Fibroblast of skin of abdomen (primary cell): ENCODE data around the gene PLA2G4B.
"Not testable (repeated sequence)": the region's sequence is repeated elsewhere in the genome, so short reads cannot be mapped to it uniquely, and the experiment has no call there.

Experiments used
- DNase-seq: peaks from one replicate; pipeline ENCODE4 v3.0.0-alpha.2; 2013

Gene PLA2G4B

DNA sequence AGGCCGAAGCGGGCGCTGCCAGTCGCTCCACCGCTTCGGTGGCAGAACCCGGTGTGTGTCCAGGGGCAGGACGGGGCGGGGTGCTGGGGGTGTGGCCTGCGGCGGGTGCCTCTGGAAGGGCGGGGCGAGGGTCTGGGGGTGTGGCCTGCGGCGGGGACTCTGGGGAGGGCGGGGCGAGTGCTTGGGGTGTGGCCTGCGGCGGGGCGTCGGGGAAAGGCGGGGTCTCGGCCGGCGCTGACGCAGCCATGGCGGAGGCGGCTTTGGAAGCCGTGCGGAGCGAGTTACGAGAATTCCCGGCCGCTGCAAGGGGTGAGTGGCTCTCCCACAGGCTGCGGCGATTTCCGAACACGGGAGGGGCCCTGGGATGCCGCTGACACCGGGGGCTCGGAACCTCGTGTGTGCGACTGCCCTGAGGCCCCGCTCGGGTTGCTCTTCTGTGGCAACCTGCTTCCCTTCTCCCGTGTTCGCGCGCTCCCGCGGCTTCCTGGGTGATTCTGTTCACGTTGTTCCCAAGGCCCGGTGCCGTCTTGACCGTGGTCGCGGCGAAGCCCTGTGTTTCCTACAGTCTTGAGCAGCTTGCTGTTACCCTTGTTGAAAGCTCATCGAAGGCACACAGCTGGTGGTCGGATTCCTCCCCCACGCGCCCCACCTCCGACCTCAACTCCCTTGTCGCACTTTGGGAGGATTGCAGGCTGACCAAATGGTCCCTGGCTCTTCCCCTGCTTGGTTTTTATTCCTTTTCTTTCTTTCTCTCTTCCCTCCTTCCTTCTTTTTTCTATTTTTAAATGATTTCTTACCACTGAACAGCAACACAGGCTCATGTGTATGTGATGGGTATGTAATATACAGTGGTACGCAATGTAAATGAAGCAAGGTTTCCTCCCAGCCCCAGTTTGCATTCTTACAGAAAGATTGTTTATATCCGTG, 10.5 kb upstream of the PLA2G4B start, which contains the start of gene JMJD7:
Gene JMJD7 (plus strand): TSS at position 213 of the 927 bp plus-strand sequence. CDS start 33 bp downstream, at position 246.
- peak; percentile 84 for DNase-seq

DNA sequence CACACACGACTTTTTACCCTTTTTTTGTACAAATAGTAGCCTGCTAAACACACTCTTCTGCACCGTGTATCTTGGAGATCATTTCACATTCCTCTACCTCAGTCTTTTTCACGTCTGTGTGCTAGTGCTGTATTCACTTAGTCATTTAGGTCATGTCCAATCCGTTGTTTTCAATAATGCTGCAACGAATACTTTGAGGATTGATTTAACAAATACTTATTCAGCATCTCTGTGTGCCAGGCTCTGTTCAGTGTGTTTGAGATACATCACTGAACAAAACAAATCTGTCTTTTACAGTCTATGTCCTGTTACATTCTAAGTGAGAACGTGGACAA, 9.9 kb upstream of the PLA2G4B start:
- no peak for DNase-seq

DNA sequence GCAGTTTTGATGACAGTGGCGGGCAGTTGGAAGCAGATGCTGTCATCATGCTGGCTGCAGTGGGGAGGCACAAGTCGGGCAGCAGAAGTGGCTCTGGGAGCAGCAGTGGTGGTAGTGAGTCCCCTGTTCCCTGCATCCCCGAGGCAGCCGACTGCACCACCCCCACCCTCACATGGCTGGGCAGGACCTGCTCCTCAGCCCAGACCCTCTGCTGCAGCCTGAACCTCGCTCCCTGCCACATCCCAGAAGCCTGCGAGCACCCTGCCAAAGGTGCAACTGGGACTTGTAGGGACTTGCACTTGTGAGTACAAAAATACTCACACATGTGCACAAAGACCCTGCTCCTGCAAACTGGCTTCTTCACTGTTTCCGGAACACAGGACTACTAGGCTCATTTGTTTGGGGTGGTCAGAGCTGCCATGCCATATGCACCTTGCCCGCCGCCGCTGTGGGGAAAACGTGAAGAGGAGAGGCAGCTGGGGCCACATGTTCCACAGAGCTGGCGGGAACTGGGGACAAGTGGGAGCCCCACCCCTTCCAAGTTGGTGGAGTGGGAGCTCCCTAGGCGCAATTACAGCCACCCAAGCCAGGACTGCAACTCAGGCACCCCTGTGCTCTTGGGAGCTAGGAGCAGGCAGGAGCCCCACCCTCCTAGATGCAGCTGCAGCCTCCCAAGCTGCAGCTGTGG, 8.5 kb upstream of the PLA2G4B start:
- DNase-seq = no peak

DNA sequence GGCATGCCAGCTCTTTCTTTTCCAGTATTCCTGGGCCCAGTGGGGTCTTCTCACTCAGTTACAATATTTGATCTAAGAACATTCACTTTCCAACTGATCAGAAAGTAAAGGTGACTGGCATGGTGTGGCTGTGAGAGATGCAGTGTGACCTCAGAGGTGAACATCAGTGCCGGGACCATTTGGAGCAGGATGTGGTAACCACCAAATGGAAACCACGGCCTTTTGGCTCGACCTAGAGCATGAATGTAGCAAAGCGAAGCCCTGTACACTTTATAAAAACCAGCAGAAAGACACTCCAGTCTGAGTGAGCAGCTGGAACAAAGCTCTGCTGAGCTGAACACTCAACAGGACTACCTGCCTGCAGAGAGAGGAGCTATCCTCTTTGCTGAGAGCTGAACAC, 7.4 kb upstream of the PLA2G4B start:
- DNase-seq = not testable (repeated sequence)

DNA sequence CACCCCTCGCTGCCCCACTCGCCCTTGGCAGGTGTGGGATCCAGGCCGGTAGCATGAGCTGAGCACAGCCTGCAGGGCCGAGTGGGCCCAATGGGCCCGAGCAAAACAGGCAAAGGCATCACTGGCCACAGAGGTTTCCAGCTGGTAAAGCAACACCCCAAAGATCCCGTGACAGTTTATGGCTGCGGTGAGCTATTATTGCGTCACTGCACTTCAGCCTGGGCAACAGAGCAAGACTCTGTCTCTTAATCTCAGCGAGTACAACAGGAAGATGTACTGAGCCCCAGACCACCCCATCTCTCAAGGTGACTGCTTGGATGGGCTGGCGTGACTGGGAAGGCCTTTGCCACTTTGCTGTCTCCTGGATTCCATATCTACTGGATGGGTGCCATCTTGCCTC, 6.4 kb upstream of the PLA2G4B start:
- DNase-seq = no peak

GRCh38 chr15:41832875-41833274, 5.8 kb upstream of the PLA2G4B start:
- no peak for DNase-seq

DNA sequence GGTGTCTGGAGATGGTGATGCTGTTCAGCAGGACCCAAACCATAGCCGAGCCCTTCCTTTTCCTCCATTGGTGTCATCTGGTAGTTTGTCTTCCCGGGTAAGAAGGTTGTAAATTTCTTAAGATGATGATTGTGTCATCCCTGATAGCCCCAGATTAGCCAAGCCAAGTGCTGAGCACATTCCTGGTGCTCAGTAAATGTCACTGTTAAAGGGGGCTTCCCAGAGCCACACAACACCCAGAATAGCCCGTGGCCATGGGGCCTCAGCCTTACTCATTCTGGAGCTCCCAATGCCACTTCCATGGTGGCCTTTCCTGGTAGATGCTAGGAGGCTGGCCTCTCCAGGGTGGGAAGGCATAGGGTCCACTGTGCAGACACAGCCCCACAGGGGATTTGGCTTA, 4.6 kb upstream of the PLA2G4B start:
- DNase-seq = no peak

DNA sequence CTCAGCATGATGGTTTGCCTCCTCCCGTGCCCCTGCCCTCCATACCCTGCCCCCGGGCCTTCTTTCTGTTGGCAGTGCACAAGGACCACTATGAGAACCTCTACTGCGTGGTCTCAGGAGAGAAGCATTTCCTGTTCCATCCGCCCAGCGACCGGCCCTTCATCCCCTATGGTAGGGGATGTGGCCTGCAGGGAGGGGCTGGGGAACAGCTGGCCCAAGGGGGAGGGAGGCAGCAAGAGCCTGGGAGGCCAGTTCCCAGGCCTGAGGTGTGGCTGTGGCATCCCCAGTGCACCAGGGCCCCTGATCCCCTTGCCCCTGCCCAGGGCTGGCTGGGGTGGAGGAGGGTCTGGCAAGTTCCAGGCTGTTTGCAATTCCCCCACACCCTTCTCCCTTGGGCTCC, 2.6 kb upstream of the PLA2G4B start:
- DNase-seq = peak; percentile 10

DNA sequence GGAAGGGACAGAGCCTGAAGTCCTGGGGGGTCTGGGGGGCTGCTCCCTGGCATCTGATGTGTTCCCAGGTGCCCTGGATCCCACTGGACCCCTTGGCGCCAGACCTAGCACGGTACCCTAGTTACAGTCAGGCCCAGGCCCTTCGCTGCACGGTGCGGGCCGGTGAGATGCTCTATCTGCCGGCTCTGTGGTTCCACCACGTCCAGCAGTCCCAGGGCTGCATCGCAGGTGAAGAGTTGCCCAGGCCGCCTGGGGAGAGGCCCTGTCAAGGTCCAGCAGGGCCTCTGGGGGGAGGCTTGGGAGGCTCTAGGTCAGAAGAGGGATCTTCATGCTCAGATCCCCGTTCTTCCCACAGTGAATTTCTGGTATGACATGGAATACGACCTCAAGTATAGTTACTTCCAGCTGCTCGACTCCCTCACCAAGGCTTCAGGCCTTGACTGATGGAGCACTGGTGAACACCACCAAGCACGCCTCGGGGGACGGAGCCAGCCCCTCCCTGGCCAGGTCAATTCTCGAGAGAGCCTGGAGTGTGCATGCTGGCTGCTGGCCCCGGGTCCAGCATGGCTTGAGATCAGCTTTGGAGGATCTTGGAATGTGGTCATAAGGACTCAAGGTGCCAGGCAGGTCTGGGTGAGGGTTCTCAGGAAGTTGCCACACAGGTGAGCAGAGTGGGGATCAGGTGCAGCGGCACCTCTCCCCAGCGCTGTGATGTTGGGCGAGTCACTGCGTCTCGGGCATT, 1.8 kb upstream of the PLA2G4B start:
- no peak for DNase-seq

GRCh38 chr15:41839781-41840491, 1.3 kb downstream of the PLA2G4B start:
- DNase-seq = no peak

GRCh38 chr15:41840673-41841072, 2.0 kb downstream of the PLA2G4B start:
- no peak for DNase-seq

GRCh38 chr15:41841131-41841530, 2.5 kb downstream of the PLA2G4B start:
- DNase-seq = no peak

DNA sequence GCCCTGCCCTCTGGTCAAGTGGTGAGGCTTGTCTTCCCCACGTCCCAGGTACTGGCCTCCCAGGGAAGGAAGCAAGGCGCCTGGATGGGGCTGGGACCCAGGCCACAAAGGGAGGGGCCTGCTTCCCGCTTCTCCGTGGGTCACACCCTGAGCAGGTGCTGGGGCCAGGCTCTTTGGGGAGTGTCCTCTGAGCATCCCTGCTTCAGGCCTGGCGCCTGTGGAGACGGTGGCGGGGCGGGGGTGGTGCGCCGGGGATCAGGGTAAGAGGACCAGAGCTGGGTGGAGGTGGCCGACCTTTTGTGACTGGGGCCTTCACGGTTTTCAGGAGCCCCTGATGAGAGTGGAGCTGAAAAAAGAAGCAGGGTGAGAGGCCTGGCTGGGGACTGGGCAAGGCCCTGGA, 3.6 kb downstream of the PLA2G4B start:
- no peak for DNase-seq

DNA sequence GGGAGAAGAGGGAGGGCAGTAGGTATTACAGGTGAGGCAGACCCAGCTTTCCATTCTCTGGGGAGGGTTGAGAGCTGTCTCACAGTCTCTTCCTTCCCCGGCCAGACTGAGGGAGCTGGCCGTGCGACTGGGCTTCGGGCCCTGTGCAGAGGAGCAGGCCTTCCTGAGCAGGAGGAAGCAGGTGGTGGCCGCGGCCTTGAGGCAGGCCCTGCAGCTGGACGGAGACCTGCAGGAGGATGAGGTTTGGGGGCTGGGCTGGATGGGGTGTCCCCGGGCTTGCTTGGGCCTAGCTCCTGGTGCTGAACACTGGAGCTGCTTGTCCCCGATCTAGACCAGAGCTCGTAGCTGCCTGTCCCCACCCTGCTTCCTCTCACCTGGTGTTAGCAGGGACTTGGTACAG, 4.9 kb downstream of the PLA2G4B start:
- no peak for DNase-seq

GRCh38 chr15:41844814-41845213, 6.2 kb downstream of the PLA2G4B start:
- DNase-seq = no peak

- DNase-seq = no peak
Measured at GRCh38 chr15:41847206-41847605, 8.6 kb downstream of the PLA2G4B start.

GRCh38 chr15:41847981-41848380, 9.3 kb downstream of the PLA2G4B start:
- no peak for DNase-seq

GRCh38 chr15:41848631-41849030, 10.0 kb downstream of the PLA2G4B start:
- no peak for DNase-seq

- DNase-seq = no peak
Measured at GRCh38 chr15:41849204-41849603, 10.6 kb downstream of the PLA2G4B start.

DNA sequence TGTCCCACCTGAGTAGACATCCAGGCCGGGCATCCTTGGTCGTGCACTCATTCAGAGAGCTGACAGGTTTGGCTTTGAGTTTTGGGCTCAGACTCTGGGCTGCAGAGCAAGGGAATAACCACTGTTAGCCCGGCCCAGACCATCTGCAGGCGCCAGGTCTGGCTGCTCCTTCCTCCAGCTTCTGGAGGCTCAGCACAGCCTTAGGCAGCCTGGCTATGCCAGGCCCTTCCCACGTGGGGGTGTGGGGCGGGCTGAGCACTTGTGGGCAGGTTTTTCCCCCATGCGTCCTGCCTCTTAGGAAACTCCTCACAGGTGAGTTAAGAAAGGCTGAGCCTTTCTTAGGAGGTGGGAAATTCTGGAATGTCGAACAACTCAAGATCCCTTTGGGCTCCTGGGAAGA, 11.2 kb downstream of the PLA2G4B start:
- DNase-seq = no peak

DNA sequence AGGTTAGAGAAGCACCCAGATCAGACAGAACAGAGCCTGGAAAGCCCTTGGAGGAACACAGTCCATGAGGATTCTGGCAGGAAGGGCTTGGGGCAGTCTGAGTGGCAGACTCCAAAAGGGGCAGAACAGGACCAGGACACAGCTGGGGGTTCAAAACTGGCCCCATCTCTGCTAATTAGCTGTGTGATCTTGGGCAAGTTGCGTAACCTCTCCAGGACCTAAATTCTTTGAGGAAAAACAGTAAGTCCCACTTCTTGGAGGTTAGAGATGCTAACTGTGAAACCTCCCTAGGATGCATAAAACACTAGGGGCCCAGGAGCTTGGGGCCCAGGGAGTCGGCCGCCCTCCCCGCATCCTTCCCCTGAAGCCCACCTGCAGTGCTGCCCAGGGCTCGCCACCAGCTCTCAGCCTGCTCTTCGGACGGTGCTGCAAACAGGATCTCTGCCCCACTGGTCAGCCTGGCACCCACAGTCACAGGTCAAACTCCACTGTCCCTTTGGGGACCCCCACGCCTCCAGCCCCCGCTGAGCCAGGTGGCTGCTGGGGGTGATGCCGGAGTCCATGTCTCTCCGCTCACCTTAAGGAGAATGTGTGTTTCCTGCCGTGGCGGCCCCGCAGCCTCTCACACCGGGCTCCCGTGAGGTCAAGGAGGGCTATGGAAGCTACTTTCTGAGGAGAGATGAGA, 12.0 kb downstream of the PLA2G4B start:
- no peak for DNase-seq

- DNase-seq = no peak
Measured at GRCh38 chr15:41851167-41851523, 12.5 kb downstream of the PLA2G4B start.
